ENCODE data around the gene DUSP7.

The DUSP7 gene

DNA sequence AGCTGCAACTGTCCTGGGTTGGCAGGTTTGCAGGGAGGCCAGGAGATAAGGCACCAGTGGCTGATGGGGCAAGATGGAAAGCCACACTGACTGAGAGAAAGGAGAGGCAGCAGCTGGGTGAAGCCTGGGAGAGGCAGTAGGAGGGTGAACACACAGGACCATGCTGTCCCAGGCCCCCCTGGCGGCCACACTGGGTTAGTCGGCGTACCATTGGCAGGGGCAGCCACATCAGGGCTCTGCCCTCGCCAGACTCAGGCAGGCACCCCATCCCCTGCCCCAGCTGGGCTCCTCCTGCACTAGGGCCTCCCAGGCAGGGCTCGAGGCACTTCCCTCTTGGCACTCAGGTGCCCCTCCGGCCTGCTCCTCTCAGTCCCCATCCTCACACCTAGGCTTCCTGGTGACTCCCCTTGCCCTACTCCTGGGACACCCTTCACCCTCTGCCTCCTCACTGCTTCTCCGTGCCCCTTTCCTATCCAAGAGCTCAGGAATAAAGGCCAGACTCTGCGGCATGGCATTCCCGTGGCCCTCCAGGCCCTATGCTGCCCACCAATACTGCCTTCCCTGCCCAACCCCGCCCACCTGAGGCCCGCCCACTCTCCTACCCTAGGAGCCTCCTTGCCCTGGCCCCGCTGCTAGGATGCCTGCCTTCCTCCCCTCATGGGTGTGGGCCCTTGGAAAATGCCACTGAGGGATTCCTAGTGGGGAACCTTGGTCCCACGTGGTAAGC, 28.7 kb upstream of the DUSP7 start:
- no peak for TF ChIP-seq FOXK2 (IDR thresholded peaks at IDR 0.05)
- TF ChIP-seq, protein P1, sequence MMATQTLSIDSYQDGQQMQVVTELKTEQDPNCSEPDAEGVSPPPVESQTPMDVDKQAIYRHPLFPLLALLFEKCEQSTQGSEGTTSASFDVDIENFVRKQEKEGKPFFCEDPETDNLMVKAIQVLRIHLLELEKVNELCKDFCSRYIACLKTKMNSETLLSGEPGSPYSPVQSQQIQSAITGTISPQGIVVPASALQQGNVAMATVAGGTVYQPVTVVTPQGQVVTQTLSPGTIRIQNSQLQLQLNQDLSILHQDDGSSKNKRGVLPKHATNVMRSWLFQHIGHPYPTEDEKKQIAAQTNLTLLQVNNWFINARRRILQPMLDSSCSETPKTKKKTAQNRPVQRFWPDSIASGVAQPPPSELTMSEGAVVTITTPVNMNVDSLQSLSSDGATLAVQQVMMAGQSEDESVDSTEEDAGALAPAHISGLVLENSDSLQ (IDR thresholded peaks at IDR 0.05): no peak
- TF ChIP-seq SP1 (IDR thresholded peaks at IDR 0.05): no peak
- TF ChIP-seq LEF1 (IDR thresholded peaks at IDR 0.05; ENCODE audit: borderline replicate concordance): no peak
- ChIA-PET CTCF (no interaction called here), POLR2A (no interaction called here)
- peak; percentile 21 for DNase-seq (ENCODE audit: extremely low spot score)

DNA sequence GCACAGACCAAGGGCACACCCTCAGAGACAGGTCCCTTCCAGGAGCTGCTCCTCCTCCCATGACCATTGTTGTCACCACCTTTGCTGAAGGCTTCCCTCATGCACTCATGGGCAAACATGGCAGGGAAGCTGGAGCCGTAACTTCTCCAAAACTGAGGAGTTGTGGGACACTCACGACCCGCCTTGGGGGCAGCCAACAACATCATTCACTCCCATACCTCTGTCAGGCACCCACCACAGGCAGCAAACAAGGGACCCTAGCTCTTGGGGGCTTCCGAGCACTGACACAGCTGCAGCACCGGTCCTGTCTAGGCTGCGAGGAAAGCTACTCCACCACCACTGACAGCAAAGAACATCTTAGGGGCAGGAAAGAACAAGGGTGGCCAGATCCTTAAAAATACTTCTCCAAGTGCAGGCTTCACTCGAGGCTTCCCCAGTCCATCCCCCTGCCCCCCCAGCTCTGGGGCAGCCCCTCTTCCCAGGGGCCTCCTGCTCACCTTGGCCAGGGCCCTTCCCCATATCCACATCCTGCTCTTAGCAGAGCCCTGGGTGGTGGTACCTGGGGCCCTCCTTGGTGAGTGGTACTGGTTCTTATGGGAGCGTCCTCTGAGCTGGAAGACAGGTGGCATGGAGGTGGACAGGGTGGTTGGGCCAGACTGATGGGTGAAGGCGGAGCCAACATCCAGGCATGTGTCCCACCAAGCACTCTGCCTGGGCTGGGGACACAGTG, 28.0 kb upstream of the DUSP7 start:
- DNase-seq (ENCODE audit: extremely low spot score): no peak
- TF ChIP-seq ARNT (IDR thresholded peaks at IDR 0.05) (no peak), ELF4 (IDR thresholded peaks at IDR 0.05) (no peak), LEF1 (IDR thresholded peaks at IDR 0.05; ENCODE audit: borderline replicate concordance) (no peak), SUZ12 (IDR thresholded peaks at IDR 0.05) (no peak), TARDBP (IDR thresholded peaks at IDR 0.05) (no peak), BHLHE40 (IDR thresholded peaks at IDR 0.05; ENCODE audit: borderline replicate concordance) (no peak), FOXM1 (IDR thresholded peaks at IDR 0.05; ENCODE audit: borderline replicate concordance) (no peak)
- TF ChIP-seq, protein P1 (IDR thresholded peaks at IDR 0.05): no peak
- CTCF ChIA-PET: no interaction called here
- POLR2A ChIA-PET: no interaction called here

DNA sequence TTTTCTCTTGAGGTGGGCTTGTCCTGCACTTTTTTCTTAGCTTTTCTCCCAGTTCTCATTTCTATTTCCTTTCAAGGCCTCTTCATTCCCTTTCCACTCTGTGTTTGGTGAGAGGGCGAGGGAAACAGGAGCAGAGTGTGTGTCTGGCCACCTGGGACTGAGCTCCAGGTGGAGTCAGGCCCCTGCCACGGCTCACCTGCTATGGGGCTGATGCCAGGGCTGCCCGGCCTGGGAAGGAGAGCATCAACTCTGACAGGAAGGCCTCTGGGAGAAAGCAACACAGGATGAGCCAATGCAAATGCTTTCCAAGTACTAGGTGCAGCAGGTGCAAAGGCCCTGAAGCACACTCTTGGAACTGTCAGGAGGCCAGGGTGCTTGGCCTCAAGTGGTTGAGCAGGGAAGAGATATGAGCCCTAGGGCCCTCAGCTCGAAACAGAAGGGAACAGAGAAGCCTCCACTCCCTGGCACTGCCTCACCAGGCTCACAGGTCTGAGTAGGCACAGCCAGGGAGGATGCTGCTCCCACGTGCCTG, 27.3 kb upstream of the DUSP7 start:
- POLR2A ChIA-PET: no interaction called here
- CTCF ChIA-PET: no interaction called here
- no peak for DNase-seq (ENCODE audit: extremely low spot score)
- TF ChIP-seq TARDBP (IDR thresholded peaks at IDR 0.05) (no peak), SUZ12 (IDR thresholded peaks at IDR 0.05) (no peak), NFRKB (IDR thresholded peaks at IDR 0.05) (no peak), FOXM1 (IDR thresholded peaks at IDR 0.05; ENCODE audit: borderline replicate concordance) (no peak), FOXA1 (IDR thresholded peaks at IDR 0.05) (no peak), LEF1 (IDR thresholded peaks at IDR 0.05; ENCODE audit: borderline replicate concordance) (no peak), CTBP1 (IDR thresholded peaks at IDR 0.05; ENCODE audit: borderline replicate concordance) (no peak), HDGF (IDR thresholded peaks at IDR 0.05; ENCODE audit: borderline replicate concordance) (no peak), ZNF384 (IDR thresholded peaks at IDR 0.05) (no peak), L3MBTL2 (conservative IDR thresholded peaks at IDR 0.05) (no peak), FOXK2 (IDR thresholded peaks at IDR 0.05) (no peak)

DNA sequence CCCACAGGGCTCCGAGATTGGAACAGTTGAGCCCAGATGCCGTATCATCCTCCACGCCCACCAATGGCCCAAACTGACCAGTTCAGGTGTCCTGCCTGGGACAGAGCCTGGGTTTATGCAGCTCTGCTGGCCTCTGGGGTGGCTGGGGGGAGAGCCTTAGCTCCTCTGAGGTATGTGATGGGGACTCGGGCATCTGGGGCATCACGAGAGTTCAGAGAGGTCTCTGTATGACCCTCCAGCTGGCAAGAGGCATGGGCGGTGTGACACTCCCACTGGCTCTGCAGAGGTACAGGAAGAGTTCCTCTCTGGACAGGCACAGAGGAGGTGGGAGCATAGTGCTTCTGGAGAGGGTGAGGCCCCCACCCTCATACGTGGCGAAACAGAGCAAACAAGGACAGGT, 26.6 kb upstream of the DUSP7 start:
- ChIA-PET CTCF (no interaction called here), POLR2A (no interaction called here)
- no peak for DNase-seq (ENCODE audit: extremely low spot score)
- no peak for TF ChIP-seq HDGF (IDR thresholded peaks at IDR 0.05; ENCODE audit: borderline replicate concordance)
- TF ChIP-seq SP1 (IDR thresholded peaks at IDR 0.05): no peak
- TF ChIP-seq TARDBP (IDR thresholded peaks at IDR 0.05): no peak
- no peak for TF ChIP-seq LEF1 (IDR thresholded peaks at IDR 0.05; ENCODE audit: borderline replicate concordance)
- no peak for TF ChIP-seq L3MBTL2 (conservative IDR thresholded peaks at IDR 0.05)
- no peak for TF ChIP-seq ELF4 (IDR thresholded peaks at IDR 0.05)
- TF ChIP-seq FOXA1 (IDR thresholded peaks at IDR 0.05): no peak
- no peak for TF ChIP-seq FOXK2 (IDR thresholded peaks at IDR 0.05)
- TF ChIP-seq ARNT (IDR thresholded peaks at IDR 0.05): no peak
- TF ChIP-seq ZNF384 (IDR thresholded peaks at IDR 0.05): no peak
- no peak for TF ChIP-seq SUZ12 (IDR thresholded peaks at IDR 0.05)
- no peak for TF ChIP-seq BHLHE40 (IDR thresholded peaks at IDR 0.05; ENCODE audit: borderline replicate concordance)
- no peak for TF ChIP-seq FOXM1 (IDR thresholded peaks at IDR 0.05; ENCODE audit: borderline replicate concordance)
- TF ChIP-seq, protein P1 (IDR thresholded peaks at IDR 0.05): no peak

DNA sequence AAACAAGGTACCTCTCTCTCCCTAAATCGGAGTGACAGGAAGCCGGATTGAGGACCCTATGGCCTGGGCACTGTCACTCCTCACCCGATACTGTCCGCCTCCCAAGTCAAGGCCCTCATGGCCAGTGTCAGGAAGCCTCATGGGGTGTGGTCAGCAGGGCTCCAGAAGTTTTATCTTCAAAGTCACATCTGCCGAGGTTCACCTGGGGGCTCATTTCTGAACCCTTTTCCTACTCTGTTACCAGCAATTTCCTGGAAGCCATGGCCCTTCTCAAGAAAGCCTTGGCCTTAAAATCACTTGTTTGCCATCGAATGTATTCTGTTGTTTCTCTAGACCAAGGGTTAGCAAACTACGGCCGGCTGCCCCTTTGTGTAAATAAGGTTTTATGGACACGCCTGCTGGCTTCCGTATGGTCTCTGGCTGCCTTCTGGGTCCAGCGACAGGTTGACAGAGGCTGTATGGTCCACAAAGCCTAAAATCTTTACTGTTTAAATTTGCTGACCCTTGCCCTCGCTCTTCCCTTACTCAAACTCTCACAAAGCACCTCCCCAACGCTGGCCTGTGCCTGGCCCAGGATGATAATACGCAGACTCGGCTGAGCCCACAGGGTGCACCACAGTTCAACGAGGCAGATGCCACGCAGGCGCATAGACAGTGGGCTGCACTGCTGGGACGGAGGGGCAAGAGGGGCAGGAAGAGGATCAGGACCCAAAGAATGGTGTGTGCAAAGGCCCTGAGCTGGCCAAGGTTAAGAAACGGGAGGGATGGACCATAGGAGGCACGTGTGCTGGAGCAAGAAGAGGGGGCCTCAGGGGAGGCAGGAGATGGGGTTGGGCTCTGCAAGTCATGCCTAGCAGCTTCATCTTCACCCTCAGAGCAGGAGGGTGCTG, 24.7 kb upstream of the DUSP7 start:
- TF ChIP-seq, protein P1 (IDR thresholded peaks at IDR 0.05): no peak
- TF ChIP-seq HDGF (IDR thresholded peaks at IDR 0.05; ENCODE audit: borderline replicate concordance) (no peak), SUZ12 (IDR thresholded peaks at IDR 0.05) (no peak), SP1 (IDR thresholded peaks at IDR 0.05) (no peak), LEF1 (IDR thresholded peaks at IDR 0.05; ENCODE audit: borderline replicate concordance) (no peak), ELF4 (IDR thresholded peaks at IDR 0.05) (no peak), FOXK2 (IDR thresholded peaks at IDR 0.05) (no peak), TARDBP (IDR thresholded peaks at IDR 0.05) (no peak), FOXM1 (IDR thresholded peaks at IDR 0.05; ENCODE audit: borderline replicate concordance) (no peak), NFRKB (IDR thresholded peaks at IDR 0.05) (no peak), BHLHE40 (IDR thresholded peaks at IDR 0.05; ENCODE audit: borderline replicate concordance) (no peak)
- ChIA-PET CTCF (no interaction called here), POLR2A (no interaction called here)

More for the DNA sequence above, 24.7 kb upstream of the DUSP7 start:
- DNase-seq (ENCODE audit: extremely low spot score): no peak
